Lower leg skin (tissue), 4 donors: ENCODE results near the gene VWA8. TPM values are rescaled to one million over a fixed set of nuclear protein-coding genes. Genes with fewer than 3 reads are reported as not detected.

Experiments used
- DNase-seq, 2 donors: peaks; one replicate each; pipeline ENCODE4 v3.0.0-alpha.2; 2019; ENCODE audit warnings: low spot score in 2 of 2
- H3K4me3 ChIP-seq: fragments of 200-600 bp; sonication (generic); 2 replicates; pipeline ENCODE4 v1.5.1; 2017; ENCODE audit warnings: mild to moderate bottlenecking, low read depth; ENCODE audit not compliant: poor library complexity, severe bottlenecking
- POLR2A ChIP-seq, 2 donors: fragments of 450-650 bp; IDR thresholded peaks; one replicate each; pipeline ENCODE4 v1.6.1; 2016 to 2017; ENCODE audit warnings: antibody characterized with exemption in 2 of 2, mild to moderate bottlenecking in 1 of 2, moderate library complexity in 1 of 2
- WGBS, 2 donors: methylation state at CpG; one replicate each; pipeline ENCODE4 v1.1.5; 2018; 5-methylcytosine and 5-hydroxymethylcytosine counted together
- intact Hi-C: fragments of 100-400 bp; cut with DNase I; formaldehyde crosslinking; loops from one replicate; pipeline ENCODE4 v1.15.0; 2023; ENCODE audit warnings: low total_unique reads
- total RNA-seq, 4 donors: library from RNA; depleted of rRNA; stranded (reverse); fragments of >200 nt; gene quantifications; one replicate each; pipeline ENCODE4 v1.1.0, GENCODE V29; 2016
- TF ChIP-seq, protein P1 (sequence below), 3 donors: fragments of 450-650 bp; IDR thresholded peaks; one replicate each; pipeline ENCODE4 v1.5.1; 2016; ENCODE audit warnings: antibody characterized with exemption in 3 of 3, mild to moderate bottlenecking in 3 of 3, moderate library complexity in 2 of 3

Gene VWA8
- total RNA-seq, 4 donors from 2014 or later = 11.8 to 22.0 (median 15.1) TPM

DNA sequence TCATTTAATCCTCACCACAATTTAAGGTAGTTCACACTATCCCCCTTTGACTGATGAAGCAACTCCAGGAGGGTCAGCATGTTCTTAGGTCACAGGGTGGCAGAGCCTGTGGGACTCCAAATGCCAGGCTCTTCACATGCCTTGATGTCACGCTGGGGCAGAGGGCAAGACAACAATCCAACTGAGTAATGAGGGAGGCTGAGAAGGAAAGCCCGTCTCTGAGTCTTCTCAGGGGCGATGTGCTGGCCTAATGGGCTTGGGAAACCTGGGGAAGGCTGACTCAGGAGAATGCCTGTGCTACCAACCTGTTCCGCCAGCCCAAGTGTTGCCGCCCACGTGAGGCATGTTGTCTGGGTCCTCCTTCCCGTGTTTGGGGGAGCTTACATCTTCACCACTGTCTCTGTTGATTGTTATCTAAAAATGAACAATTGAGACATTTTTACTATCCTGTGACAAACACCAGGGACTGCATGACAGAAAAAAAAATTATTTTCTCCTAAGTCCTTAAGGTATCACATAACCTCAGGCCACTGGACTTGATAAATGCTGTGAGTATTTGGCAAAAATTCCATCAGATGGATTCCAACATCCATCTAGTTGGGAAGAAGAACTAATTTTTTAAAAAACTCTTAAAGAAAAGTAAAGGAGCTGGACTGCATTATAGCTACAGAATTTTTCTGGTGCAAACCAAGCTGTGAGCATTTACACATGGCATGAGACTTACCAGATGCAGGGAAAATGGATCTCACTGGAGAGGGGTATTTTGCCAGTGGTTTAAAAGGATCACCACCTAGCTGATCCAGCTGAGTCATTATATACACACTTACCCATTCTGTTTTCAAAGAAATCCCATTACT, 346.0 kb downstream of the VWA8 start:
- TF ChIP-seq, protein P1, sequence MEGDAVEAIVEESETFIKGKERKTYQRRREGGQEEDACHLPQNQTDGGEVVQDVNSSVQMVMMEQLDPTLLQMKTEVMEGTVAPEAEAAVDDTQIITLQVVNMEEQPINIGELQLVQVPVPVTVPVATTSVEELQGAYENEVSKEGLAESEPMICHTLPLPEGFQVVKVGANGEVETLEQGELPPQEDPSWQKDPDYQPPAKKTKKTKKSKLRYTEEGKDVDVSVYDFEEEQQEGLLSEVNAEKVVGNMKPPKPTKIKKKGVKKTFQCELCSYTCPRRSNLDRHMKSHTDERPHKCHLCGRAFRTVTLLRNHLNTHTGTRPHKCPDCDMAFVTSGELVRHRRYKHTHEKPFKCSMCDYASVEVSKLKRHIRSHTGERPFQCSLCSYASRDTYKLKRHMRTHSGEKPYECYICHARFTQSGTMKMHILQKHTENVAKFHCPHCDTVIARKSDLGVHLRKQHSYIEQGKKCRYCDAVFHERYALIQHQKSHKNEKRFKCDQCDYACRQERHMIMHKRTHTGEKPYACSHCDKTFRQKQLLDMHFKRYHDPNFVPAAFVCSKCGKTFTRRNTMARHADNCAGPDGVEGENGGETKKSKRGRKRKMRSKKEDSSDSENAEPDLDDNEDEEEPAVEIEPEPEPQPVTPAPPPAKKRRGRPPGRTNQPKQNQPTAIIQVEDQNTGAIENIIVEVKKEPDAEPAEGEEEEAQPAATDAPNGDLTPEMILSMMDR (IDR thresholded peaks at IDR 0.05) = no peak
- no peak for TF ChIP-seq POLR2A (IDR thresholded peaks at IDR 0.05)
- no peak overlapping the region for H3K4me3 ChIP-seq
- DNase-seq = no peak
- intact Hi-C loops = no loop called here
- 82 to 92% methylated on average over 7 of the region's 7 CpGs for WGBS, 2 donors

DNA sequence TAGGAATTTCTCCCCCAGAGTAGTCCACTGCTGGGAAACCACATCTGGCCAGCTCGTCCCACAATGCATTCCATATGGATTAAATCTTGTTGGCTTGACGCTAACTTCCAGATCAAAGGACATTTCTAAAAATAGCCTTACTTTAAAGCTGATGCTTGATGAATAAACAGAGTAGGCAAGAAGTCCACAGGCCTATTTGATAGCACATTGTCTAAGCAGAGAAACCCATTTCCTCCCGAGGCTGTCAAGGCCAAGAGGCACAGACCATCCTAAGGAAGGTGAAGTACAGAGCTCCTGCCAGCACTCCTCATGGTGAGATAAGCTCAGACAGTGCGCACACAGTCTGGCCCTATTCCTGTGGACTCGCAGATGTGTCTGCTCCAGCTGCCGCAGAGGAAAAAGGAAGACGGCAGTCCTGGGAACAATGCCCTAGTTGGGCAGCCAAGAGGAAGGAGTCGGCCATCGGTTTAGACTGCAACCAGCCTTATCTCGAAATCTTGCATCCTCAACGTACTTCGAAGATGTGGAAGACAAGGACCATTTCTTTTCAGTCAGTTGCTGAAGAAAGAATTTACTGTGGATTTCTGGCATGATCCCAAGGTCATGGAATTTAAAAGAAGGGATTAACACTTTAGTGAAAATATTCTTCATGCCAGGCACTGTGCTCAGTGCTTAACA, 346.8 kb downstream of the VWA8 start:
- TF ChIP-seq, protein P1 (IDR thresholded peaks at IDR 0.05) = no peak
- no peak for TF ChIP-seq POLR2A (IDR thresholded peaks at IDR 0.05)
- no peak overlapping the region for H3K4me3 ChIP-seq
- intact Hi-C loops = no loop called here
- DNase-seq = no peak
- WGBS, 2 donors = 55 to 57% methylated on average over 12 of the region's 12 CpGs

DNA sequence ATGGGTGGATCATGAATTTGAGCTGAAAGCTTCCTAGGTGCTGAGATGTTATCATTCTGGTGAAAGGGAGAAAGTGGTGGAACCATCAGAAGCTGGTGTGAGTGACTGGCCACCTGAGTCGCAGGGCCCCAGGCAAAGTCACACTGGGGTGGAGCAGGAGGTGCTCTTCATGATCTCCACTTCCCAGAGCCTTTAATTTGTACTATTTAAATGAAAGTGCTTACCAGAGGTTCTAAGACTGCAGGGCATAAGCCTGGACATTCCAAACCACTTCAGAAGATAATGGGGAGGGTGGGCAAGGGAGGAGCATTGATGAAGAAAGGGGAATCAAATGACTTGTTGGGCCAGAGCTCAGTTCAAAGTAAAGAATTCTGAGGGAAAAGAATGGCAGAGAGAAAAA, 347.4 kb downstream of the VWA8 start:
- no peak overlapping the region for H3K4me3 ChIP-seq
- WGBS, 2 donors = 83 to 100% methylated on average over 1 of the region's 1 CpG
- intact Hi-C loops = no loop called here
- no peak for DNase-seq
- TF ChIP-seq POLR2A (IDR thresholded peaks at IDR 0.05) = no peak
- TF ChIP-seq, protein P1 (IDR thresholded peaks at IDR 0.05) = no peak

DNA sequence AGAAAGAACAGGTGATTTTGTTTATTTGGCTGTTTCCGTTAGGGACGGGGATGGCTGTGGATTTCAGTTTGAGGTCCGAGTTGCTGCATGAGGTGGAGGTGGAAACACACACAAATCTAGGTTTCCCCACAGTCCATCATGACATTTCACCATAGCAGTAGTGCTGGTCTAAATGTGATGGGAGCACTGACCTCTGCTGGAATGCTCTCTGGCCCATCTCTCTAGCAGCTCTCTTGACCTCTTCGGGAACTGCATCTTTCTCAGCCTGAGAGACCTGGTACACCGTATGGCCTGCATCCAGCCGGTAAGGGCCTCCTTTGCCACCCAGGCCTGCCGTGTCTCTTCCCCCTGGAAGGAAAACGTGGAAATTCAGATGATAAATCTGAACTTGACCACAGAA, 349.5 kb downstream of the VWA8 start:
- no peak for DNase-seq
- no peak for TF ChIP-seq POLR2A (IDR thresholded peaks at IDR 0.05)
- TF ChIP-seq, protein P1 (IDR thresholded peaks at IDR 0.05) = no peak
- 93 to 96% methylated on average over 8 of the region's 8 CpGs for WGBS, 2 donors
- intact Hi-C loops = no loop called here
- H3K4me3 ChIP-seq = no peak overlapping the region

DNA sequence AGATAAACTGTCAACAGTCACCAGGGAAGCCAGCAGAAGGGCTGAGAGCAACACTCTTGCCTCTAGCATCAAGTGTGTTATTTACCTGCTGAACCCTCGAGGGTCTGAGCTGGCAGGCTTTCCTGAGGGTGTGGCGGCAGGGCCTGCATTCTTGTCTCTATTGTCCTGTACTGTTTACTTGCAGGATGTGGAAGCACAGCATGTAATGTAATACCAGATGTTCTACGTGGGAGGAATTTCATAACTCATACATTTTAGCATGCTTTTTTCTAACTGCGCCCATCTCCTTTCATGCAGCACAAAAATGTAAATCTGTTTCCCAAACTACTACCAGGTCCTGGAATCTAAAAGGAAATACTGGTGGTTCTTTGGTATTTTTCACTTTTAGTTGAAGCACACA, 350.5 kb downstream of the VWA8 start:
- TF ChIP-seq, protein P1 (IDR thresholded peaks at IDR 0.05) = no peak
- no peak for TF ChIP-seq POLR2A (IDR thresholded peaks at IDR 0.05)
- 67 to 70% methylated on average over 4 of the region's 4 CpGs for WGBS, 2 donors
- intact Hi-C loops = no loop called here
- no peak overlapping the region for H3K4me3 ChIP-seq
- peak in 1 of 2 donors; percentile 23 for DNase-seq
